ENCODE data around the gene TMEM203. TPM values are rescaled to one million over a fixed set of nuclear protein-coding genes. Genes with fewer than 3 reads are reported as not detected.
A peak's percentile ranks its signal among the peaks of the same experiment; 100 is the strongest.

Gene TMEM203
- total and polyA plus RNA-seq, 10 of the 15 experiments (the other 5 are each of a cell fraction or from before 2014, with no cell fraction given): 7.2 to 68.1 (median 33.8) TPM

DNA sequence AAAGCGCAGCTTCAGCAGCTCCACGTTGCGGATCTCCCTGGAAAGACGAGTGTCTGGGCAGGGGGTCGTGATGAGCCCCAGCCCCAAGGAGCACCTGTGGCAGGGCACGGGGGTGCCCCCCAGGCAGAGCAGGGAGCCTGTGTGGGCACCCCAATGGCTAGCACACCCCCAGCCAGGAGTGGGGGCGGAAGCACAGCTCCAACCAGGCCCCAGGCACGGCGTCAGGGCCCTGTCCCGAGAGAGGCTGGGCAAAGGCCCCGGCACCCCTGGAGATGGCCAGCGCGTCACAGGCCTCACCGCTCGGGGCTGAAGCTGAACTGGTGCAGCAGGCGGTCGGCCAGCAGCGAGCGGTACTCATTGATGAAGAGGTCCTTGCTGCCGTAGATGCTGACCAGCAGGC lies 25.0 kb downstream of the TMEM203 start (continued):
- TF ChIP-seq EGR1 (IDR thresholded peaks at IDR 0.05; ENCODE audit: borderline replicate concordance in 1 of 2, low read depth in 2 of 2, low read length in 2 of 2) (no peak), TCF7 (IDR thresholded peaks at IDR 0.05; ENCODE audit: borderline replicate concordance) (no peak), MEF2A (IDR thresholded peaks at IDR 0.05; ENCODE audit: insufficient read depth, low read depth, low read length) (no peak), TCF3 (IDR thresholded peaks at IDR 0.05; ENCODE audit: borderline replicate concordance, insufficient read depth, low read depth, low read length) (no peak), CEBPB (IDR thresholded peaks at IDR 0.05; ENCODE audit: borderline replicate concordance in 1 of 2, low read depth in 2 of 2, low read length in 2 of 2) (no peak)

DNA sequence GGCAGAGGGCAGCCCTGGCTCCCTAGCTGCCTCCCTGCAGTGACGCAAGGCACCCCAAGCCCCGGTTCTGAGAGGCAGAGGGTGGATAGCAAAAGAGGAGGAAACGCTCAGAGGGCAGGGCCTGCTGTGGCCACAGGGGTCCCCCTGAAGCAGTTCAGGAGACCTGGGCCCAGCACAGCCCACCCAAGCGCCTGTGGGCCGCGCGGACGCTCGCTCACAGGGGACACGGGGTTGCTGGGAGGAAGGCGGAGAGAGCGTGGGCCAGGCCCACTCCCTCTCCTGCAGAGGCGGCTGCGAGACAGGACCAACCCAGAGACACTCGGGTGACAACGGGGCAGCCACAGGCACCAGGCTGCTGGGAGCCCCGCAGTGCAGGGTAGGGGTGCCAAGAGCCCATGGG lies 25.7 kb downstream of the TMEM203 start:
- ATAC-seq (no peak), FAIRE-seq (no peak), DNase-seq (ENCODE audit: low read depth, low spot score) (no peak)
- H3K9ac ChIP-seq (ENCODE audit: control insufficient read depth, insufficient read depth, low read length): no peak overlapping the region
- H3K4me1 ChIP-seq (ENCODE audit: control insufficient read depth, insufficient read depth, low read length): no peaks in the 10 kb centered on the region
- H3K36me3 ChIP-seq (ENCODE audit: control insufficient read depth in 2 of 2, insufficient read depth in 2 of 2, low read length in 1 of 2): peaks cover 7 to 26% of the 10 kb centered on the region in 2 experiments
- no peaks in the 10 kb centered on the region for H3K79me2 ChIP-seq (ENCODE audit: control insufficient read depth, insufficient read depth, low read length)
- H2AFZ ChIP-seq (ENCODE audit: control insufficient read depth, low read depth, low read length): no peak overlapping the region
- SMC1A ChIA-PET (ENCODE audit: uncharacterized antibody, unreplicated experiment): no interaction called here
- H4K20me1 ChIP-seq (ENCODE audit: control insufficient read depth, insufficient read depth): no peaks in the 10 kb centered on the region
- no peak overlapping the region for H3K4me2 ChIP-seq (ENCODE audit: control insufficient read depth, insufficient read depth)
- TF ChIP-seq, protein P1, sequence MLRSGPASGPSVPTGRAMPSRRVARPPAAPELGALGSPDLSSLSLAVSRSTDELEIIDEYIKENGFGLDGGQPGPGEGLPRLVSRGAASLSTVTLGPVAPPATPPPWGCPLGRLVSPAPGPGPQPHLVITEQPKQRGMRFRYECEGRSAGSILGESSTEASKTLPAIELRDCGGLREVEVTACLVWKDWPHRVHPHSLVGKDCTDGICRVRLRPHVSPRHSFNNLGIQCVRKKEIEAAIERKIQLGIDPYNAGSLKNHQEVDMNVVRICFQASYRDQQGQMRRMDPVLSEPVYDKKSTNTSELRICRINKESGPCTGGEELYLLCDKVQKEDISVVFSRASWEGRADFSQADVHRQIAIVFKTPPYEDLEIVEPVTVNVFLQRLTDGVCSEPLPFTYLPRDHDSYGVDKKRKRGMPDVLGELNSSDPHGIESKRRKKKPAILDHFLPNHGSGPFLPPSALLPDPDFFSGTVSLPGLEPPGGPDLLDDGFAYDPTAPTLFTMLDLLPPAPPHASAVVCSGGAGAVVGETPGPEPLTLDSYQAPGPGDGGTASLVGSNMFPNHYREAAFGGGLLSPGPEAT (IDR thresholded peaks at IDR 0.05; ENCODE audit: low read depth): no peak
- TF ChIP-seq POLR2A (IDR thresholded peaks at IDR 0.05; ENCODE audit: low read depth, low read length): 0 out of 2 replicates have a peak, but pooled peaks have one; percentile 10
- no TSS peak for BruUV-seq (replicated peaks)
- no peak overlapping the region for H3K27ac ChIP-seq (ENCODE audit: control insufficient read depth, insufficient read depth)
- H3K4me3 ChIP-seq: no peak overlapping the region
- no peaks in the 10 kb centered on the region for H3K9me3 ChIP-seq (replicated peaks; ENCODE audit: control insufficient read depth, insufficient read depth, low read length)
- in situ Hi-C loops (cut with MboI) (no loop called here), intact Hi-C loops (cut with micrococcal nuclease; ENCODE audit: unreplicated experiment) (no loop called here)
- RAD21 ChIA-PET (ENCODE audit: unreplicated experiment): no interaction called here
- CTCF ChIA-PET: no interaction called here
- POLR2A ChIA-PET: no interaction called here
- 86% methylated on average over 17 of the region's 17 CpGs for WGBS (ENCODE audit: insufficient coverage, insufficient replicate concordance, low lambda C conversion rate, missing lambda C conversion rate)
- no peaks in the 10 kb centered on the region for H3K27me3 ChIP-seq (replicated peaks in 1 of 2; ENCODE audit: control insufficient read depth in 2 of 2, insufficient read depth in 2 of 2, low read length in 1 of 2)

Measured in GM12878 (cell line).